ENCODE data around the gene PPIP5K2.
"Not testable (repeated sequence)": the region's sequence is repeated elsewhere in the genome, so short reads cannot be mapped to it uniquely, and the experiment has no call there.

PPIP5K2 gene

DNA sequence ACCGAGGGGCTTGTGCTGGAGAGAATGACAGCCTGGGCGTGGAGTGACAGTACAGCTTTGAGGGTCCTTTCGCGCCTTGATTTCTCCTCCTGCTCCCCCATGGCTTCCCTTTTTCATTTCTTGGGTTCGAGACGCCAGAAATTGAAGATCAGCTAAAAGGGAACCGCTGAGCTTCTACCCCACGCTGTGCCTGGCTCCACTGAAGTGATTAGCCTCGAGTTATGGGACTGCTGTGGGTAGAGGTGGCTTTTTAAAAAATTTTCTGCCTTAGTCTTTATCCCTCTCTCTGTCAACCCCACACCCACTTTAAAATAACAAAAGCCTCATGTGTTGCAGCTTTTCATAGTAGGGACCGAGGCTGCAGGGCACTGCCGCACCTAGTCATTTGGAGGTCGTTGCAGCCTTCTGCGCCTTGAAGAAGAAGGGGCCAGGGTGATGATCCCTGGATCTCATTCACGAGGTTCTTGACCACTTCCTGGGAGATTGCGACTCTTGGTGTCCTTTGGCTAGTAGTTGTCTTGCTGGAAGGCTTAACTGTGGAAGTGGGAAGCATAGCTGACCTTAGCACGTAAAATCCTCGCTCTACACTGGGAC, 603 bp downstream of the PPIP5K2 start:
- in situ Hi-C loops (cut with MboI; ENCODE audit: low sequenced_read_pairs): no loop called here

GRCh38 chr5:103122242-103122641, 2.1 kb downstream of the PPIP5K2 start:
- in situ Hi-C loops (cut with MboI; ENCODE audit: low sequenced_read_pairs): no loop called here

DNA sequence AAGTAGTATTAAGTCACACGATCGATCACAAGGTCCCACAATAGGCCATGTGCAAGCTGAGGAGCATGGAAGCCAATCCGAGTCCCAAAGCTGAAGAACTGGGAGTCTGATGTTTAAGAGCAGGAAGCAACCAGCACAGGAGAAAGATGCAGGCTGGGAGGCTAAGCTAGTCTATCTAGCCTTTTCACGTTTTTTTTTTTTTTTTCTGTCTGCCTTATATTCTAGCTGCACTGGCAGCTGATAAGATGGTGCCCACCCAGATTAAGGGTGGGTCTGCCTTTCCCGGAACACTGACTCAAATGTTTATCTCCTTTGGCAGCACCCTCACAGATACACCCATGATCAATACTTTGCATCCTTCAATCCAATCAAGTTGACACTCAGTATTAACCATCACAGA, 6.5 kb downstream of the PPIP5K2 start:
- in situ Hi-C loops (cut with MboI; ENCODE audit: low sequenced_read_pairs): no loop called here

- in situ Hi-C loops (cut with MboI; ENCODE audit: low sequenced_read_pairs): no loop called here
Observed at GRCh38 chr5:103127292-103127817, 7.3 kb downstream of the PPIP5K2 start.

DNA sequence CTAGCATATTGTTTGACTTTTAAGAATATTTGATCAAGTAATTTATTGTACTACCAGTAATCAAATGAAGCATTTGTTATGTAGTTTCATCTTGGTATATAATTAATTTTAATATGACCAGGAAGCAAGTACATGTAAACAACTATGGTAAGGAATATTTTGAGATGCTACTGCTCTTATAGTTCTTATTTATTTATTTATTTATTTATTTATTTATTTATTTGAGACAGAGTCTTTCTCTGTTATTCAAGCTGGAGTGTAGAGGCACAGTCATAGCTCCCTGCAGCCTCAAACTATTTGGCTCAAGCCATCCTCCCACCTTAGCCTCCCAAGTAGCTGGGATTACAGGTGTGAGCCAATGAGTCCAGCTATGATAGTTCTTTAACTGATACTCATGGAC, 8.1 kb downstream of the PPIP5K2 start:
- in situ Hi-C loops (cut with MboI; ENCODE audit: low sequenced_read_pairs): no loop called here

DNA sequence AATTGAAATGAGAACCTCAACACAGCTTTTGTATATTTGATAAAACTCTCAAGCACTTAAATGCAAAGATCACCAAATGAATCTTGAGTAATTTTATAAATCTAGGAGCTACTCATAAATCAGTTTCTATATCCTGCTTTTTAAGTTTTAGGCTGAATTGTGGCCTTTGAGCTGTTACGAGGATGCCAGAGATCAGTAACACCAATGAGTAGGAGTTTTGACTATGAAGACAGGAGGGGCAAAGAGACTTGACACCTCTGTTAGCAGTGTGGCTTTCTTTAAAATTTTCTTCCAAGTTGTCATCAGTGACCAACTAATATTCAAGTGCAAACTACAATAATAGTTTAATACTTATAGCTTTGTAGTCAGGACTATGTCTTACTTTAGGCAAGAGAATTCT, 12.6 kb downstream of the PPIP5K2 start:
- in situ Hi-C loops (cut with MboI; ENCODE audit: low sequenced_read_pairs): no loop called here

DNA sequence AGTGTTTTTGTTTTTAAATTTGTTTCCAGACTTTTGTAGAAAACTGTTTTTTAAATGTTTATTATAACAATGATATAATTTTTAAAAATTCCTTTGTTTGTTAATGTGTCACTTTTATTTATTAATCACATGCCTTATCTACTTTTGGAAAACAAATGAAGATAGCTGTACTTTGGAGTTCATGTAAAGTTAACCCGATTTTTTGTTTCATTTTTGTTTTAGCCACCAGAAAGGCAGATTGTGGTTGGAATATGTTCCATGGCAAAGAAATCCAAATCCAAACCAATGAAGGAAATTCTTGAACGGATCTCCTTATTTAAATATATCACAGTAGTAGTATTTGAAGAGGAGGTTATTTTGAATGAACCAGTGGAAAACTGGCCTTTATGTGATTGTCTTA, 13.1 kb downstream of the PPIP5K2 start:
- in situ Hi-C loops (cut with MboI; ENCODE audit: low sequenced_read_pairs): no loop called here

DNA sequence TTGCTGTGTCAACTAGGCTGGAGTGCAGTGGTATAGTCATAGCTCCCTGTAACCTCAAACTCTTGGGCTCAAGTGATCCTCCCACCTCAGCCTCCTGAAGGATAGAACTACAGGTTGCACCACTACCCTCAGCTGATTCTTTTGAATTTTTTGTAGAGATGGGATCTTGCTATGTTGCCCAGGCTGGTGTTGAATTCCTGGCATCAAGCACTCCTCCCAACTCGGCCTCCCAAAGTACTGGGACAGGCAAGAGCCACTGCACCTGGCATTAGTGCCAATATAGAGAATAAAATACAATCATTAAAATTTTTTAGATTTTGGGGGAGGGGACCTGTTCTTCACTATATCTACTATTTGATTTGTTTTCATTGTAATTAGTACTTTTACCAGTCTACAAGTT, 15.4 kb downstream of the PPIP5K2 start:
- in situ Hi-C loops (cut with MboI; ENCODE audit: low sequenced_read_pairs): no loop called here

- in situ Hi-C loops (cut with MboI; ENCODE audit: low sequenced_read_pairs): no loop called here
Observed at GRCh38 chr5:103138202-103138690, 18.1 kb downstream of the PPIP5K2 start.

GRCh38 chr5:103139264-103139865, 19.3 kb downstream of the PPIP5K2 start:
- in situ Hi-C loops (cut with MboI; ENCODE audit: low sequenced_read_pairs): no loop called here

DNA sequence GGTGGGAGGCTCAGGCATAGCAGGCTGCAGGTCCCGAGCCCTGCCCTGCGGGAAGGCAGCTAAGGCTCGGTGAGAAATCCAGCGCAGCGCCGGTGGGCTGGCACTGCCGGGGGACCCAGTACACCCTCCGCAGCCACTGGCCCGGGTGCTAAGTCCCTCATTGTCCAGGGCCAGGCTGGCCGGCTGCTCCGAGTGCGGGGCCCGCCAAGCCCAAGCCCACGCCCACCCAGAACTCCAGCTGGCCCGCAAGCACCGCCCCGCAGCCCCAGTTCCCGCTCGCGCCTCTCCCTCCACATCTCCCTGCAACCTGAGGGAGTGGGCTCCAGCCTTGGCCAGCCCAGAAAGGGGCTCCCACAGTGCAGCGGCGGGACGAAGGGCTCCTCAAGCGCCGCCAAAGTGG, 22.0 kb downstream of the PPIP5K2 start:
- in situ Hi-C loops (cut with MboI; ENCODE audit: low sequenced_read_pairs): not testable (repeated sequence)

GRCh38 chr5:103145196-103145595, 25.1 kb downstream of the PPIP5K2 start:
- in situ Hi-C loops (cut with MboI; ENCODE audit: low sequenced_read_pairs): no loop called here

DNA sequence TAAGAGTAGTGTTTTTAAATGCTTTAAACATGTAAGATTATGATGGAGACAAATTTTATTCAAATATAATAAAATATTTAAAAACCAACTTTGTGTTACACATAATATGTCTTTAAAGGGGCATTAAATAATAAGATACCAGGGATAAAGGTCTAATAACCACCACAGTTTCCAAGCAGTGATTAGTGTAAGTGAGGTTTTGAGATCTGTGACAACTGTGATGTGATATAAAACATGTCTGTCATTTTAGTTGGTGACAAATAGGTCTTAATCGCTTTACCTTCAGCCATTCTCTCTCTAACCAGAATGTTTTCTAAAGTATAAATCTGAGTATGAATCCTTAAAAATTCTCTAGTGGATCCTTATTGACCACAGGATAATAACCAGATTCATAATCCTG, 28.1 kb downstream of the PPIP5K2 start:
- in situ Hi-C loops (cut with MboI; ENCODE audit: low sequenced_read_pairs): no loop called here

- in situ Hi-C loops (cut with MboI; ENCODE audit: low sequenced_read_pairs): no loop called here
Observed at GRCh38 chr5:103151156-103151555, 31.1 kb downstream of the PPIP5K2 start.

GRCh38 chr5:103166706-103167105, 46.6 kb downstream of the PPIP5K2 start:
- in situ Hi-C loops (cut with MboI; ENCODE audit: low sequenced_read_pairs): no loop called here

DNA sequence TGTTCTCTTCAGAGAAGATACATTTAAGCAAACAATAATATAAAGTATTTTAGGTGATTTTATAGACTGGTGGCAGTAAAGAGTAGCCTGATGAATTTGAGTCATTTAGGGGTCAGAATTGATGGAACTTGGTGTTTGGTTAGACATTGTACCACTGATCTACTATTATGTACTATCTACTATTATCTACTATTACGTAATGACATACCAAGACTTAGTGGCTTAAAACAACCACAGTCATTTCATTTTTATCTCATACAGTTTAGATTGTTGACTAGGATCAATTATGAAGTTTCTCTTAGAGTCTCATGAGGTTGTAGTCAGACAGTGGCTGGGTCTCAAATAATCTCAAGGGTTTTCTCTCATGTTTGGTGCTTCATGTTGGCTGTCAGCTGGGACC, 54.0 kb downstream of the PPIP5K2 start:
- in situ Hi-C loops (cut with MboI; ENCODE audit: low sequenced_read_pairs): no loop called here

GRCh38 chr5:103177543-103177942, 57.4 kb downstream of the PPIP5K2 start:
- in situ Hi-C loops (cut with MboI; ENCODE audit: low sequenced_read_pairs): no loop called here

DNA sequence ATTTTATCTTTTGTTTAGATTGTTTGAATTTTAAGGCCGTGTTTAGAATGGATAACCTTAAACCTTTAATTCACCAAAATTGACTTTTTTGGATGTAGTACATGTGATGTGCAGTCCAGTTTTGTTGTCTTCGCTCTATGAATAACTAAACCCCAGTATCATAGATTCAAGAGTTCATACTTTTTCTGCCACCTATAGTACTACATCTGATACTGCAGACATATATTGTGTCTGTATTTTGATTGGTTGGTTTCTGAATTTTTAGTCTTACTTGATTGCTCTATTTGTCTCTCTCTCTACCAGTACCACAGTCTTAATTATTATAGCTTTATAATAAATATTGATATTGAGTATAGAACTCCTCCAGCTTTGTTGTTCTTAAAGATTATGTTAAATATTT, 58.1 kb downstream of the PPIP5K2 start:
- in situ Hi-C loops (cut with MboI; ENCODE audit: low sequenced_read_pairs): no loop called here

DNA sequence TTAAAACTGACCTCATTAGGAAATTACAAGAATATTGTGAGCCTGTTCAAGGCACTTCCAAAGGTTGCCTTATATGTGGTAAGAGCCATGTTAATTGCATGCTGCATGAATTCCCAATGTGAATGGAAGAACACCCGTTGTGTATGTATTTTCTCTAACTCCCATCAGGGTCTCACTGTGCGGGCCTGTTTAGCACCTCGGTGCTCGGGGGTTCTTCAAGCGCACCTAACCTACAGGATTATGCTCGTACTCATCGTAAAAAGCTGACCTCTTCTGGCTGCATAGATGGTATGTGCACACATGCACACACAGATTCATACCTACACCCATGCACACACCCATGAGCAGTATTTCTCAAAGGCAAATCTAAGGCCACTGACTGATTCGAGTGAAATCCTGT, 66.1 kb downstream of the PPIP5K2 start:
- in situ Hi-C loops (cut with MboI; ENCODE audit: low sequenced_read_pairs): no loop called here

DNA sequence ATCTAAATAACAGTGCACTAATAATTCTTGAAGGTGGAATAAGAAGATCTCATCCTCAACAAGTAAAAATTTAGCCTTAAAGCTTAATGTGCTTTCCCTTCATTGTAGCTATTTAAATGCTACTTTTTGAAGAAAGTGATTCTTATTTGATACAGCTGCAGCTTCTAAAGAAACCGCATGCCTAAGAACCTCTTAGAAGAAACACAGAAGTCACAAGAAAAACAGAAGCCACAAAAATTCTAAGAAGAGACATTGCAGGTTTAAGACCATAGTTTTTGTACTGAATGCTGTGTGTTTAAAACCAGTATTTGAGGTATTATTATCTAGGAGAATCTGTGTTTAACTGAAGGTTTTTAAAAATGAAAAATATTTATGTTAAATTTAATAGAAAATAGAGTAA, 68.3 kb downstream of the PPIP5K2 start:
- in situ Hi-C loops (cut with MboI; ENCODE audit: low sequenced_read_pairs): no loop called here

DNA sequence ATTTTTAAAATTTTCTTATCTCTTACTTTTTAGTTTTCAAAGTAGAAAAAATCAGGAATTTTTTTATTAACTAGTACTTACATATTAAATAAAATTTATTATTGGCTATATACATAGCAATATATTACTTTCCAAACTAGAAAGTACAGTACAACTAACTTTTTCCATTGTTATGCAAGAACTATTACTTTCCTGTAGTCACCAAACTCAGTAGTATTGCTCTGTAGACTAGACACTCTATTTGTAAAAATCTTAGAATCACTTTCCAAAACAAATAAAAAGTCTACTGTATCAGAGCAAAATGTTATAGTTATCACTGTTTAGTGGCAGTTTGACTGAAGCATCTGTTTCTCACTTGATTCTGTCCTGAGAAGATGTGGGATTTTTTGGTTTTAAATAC, 83.1 kb downstream of the PPIP5K2 start:
- in situ Hi-C loops (cut with MboI; ENCODE audit: low sequenced_read_pairs): no loop called here

DNA sequence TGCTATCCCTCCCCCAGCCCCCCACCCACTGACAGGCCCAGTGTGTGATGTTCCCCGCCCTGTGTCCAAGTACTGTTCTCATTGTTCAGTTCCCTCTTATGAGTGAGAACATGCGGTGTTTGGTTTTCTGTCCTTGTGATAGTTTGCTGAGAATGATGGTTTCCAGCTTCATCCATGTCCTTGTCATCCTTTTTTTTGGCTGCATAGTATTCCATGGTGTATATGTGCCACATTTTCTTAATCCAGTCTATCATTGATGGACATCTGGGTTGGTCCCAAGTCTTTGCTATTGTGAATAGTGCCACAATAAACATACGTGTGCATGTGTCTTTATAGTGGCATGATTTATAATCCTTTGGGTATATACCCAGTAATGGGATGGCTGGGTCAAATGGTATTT, 84.9 kb downstream of the PPIP5K2 start:
- in situ Hi-C loops (cut with MboI; ENCODE audit: low sequenced_read_pairs): not testable (repeated sequence)
